H9 (cell line): ENCODE results near the gene UBE2E1. TPM values are rescaled to one million over a fixed set of nuclear protein-coding genes. Genes with fewer than 3 reads are reported as not detected.

Source experiments
- DNase-seq: peaks from one replicate; pipeline ENCODE4 v3.0.0-alpha.2; 2017
- H2AFZ ChIP-seq: one replicate; pipeline ENCODE4 v1.6.1; 2013; ENCODE audit warnings: mild to moderate bottlenecking, low read length, control low read depth, moderate library complexity
- H2AK5ac ChIP-seq: 2 replicates; pipeline ENCODE4 v1.6.1; 2013; ENCODE audit warnings: low read length, control low read depth, mixed read lengths; ENCODE audit not compliant: insufficient read length
- H2BK120ac ChIP-seq: one replicate; pipeline ENCODE4 v1.6.1; 2013; ENCODE audit warnings: low read depth, mild to moderate bottlenecking, low read length, control low read depth, inconsistent platforms; ENCODE audit not compliant: poor library complexity, severe bottlenecking
- H2BK12ac ChIP-seq: 2 replicates; pipeline ENCODE4 v1.6.1; 2013; ENCODE audit warnings: low read length, control low read depth, mixed read lengths, low read depth; ENCODE audit not compliant: insufficient read length
- H2BK15ac ChIP-seq: 2 replicates; pipeline ENCODE4 v1.6.1; 2013; ENCODE audit warnings: low read depth, low read length, control low read depth
- H2BK20ac ChIP-seq: one replicate; pipeline ENCODE4 v1.6.1; 2013; ENCODE audit warnings: low read depth, mild to moderate bottlenecking, low read length, control low read depth, inconsistent platforms; ENCODE audit not compliant: poor library complexity, severe bottlenecking
- H2BK5ac ChIP-seq: 2 replicates; pipeline ENCODE4 v1.6.1; 2013; ENCODE audit warnings: low read length, control low read depth, mixed read lengths; ENCODE audit not compliant: insufficient read length
- H3K14ac ChIP-seq: 2 replicates; pipeline ENCODE4 v1.6.1; 2013; ENCODE audit warnings: low read length, control low read depth; ENCODE audit not compliant: insufficient read depth
- H3K18ac ChIP-seq: 2 replicates; pipeline ENCODE4 v1.6.1; 2013; ENCODE audit warnings: low read depth, mild to moderate bottlenecking, mixed read lengths, low read length, control low read depth; ENCODE audit not compliant: insufficient read length
- H3K23ac ChIP-seq: 2 replicates; pipeline ENCODE4 v1.6.1; 2013; ENCODE audit warnings: low read length, control low read depth, mixed read lengths, low read depth; ENCODE audit not compliant: insufficient read length
- H3K23me2 ChIP-seq: 2 replicates; pipeline ENCODE4 v1.6.1; 2013; ENCODE audit warnings: low read depth, mild to moderate bottlenecking, mixed read lengths, low read length, control low read depth; ENCODE audit not compliant: insufficient read length, poor library complexity, severe bottlenecking
- H3K27ac ChIP-seq: 2 replicates; pipeline ENCODE4 v1.5.1; 2013; ENCODE audit warnings: low read length, control low read depth, mixed read lengths, low read depth; ENCODE audit not compliant: insufficient read length
- H3K27me3 ChIP-seq: 2 replicates; pipeline ENCODE4 v1.6.1; 2013; ENCODE audit warnings: low read length, control low read depth, inconsistent platforms; ENCODE audit not compliant: insufficient read depth
- H3K4ac ChIP-seq: 2 replicates; pipeline ENCODE4 v1.6.1; 2013; ENCODE audit warnings: low read depth, mild to moderate bottlenecking, control low read depth, inconsistent platforms, low read length, moderate library complexity
- H3K4me1 ChIP-seq: 2 replicates; pipeline ENCODE4 v1.6.1; 2013; ENCODE audit warnings: low read length, control low read depth, inconsistent platforms; ENCODE audit not compliant: insufficient read depth
- H3K4me2 ChIP-seq: 2 replicates; pipeline ENCODE4 v1.6.1; 2013; ENCODE audit warnings: low read length, control low read depth, mixed read lengths; ENCODE audit not compliant: insufficient read length, insufficient read depth
- H3K56ac ChIP-seq: 2 replicates; pipeline ENCODE4 v1.6.1; 2013; ENCODE audit warnings: low read depth, mild to moderate bottlenecking, mixed read lengths, low read length, control low read depth; ENCODE audit not compliant: insufficient read length
- H3K79me1 ChIP-seq: 2 replicates; pipeline ENCODE4 v1.6.1; 2013; ENCODE audit warnings: low read depth, mild to moderate bottlenecking, moderate library complexity, low read length, control low read depth, inconsistent platforms; ENCODE audit not compliant: insufficient read depth, poor library complexity, severe bottlenecking
- H3K79me2 ChIP-seq: 2 replicates; pipeline ENCODE4 v1.6.1; 2013; ENCODE audit warnings: low read length, control low read depth, inconsistent platforms; ENCODE audit not compliant: insufficient read depth
- H3K9ac ChIP-seq: 2 replicates; pipeline ENCODE4 v1.6.1; 2013; ENCODE audit warnings: low read length, control low read depth, mixed read lengths; ENCODE audit not compliant: insufficient read length; ENCODE audit errors: extremely low read depth
- H3K9me3 ChIP-seq: one replicate; pipeline ENCODE4 v1.6.1; 2013; ENCODE audit warnings: low read depth, low read length, inconsistent platforms; ENCODE audit not compliant: control insufficient read depth
- H3T11ph ChIP-seq: one replicate; pipeline ENCODE4 v1.6.1; 2013; ENCODE audit warnings: mild to moderate bottlenecking, low read length, control low read depth, inconsistent platforms
- H4K20me1 ChIP-seq: one replicate; pipeline ENCODE4 v1.6.1; 2013; ENCODE audit not compliant: control insufficient read depth, insufficient read length, insufficient read depth
- H4K5ac ChIP-seq: 2 replicates; pipeline ENCODE4 v1.6.1; 2013; ENCODE audit warnings: low read depth, mild to moderate bottlenecking, mixed read lengths, low read length, control low read depth; ENCODE audit not compliant: insufficient read length
- H4K8ac ChIP-seq: replicated peaks from 2 replicates; pipeline ENCODE4 v1.6.1; 2013; ENCODE audit warnings: low read length, control low read depth, mixed read lengths, low read depth; ENCODE audit not compliant: insufficient read length
- H4K91ac ChIP-seq: 2 replicates; pipeline ENCODE4 v1.6.1; 2013; ENCODE audit warnings: low read depth, mild to moderate bottlenecking, moderate library complexity, mixed read lengths, low read length, control low read depth; ENCODE audit not compliant: insufficient read length
- H3K27ac Mint-ChIP-seq, 3 experiments: 2 replicates in 2 of 3; 3 replicates in 1 of 3; pipeline ENCODE4 v1.8.0; 2020 to 2021; ENCODE audit warnings: mixed read lengths in 3 of 3, mild to moderate bottlenecking in 1 of 3, moderate library complexity in 1 of 3
- H3K27me3 Mint-ChIP-seq: 2 replicates; pipeline ENCODE4 v1.8.0; 2021; ENCODE audit warnings: low read depth, mild to moderate bottlenecking, moderate library complexity, mixed read lengths
- H3K36me3 Mint-ChIP-seq, 3 experiments: 2 replicates in 2 of 3; 3 replicates in 1 of 3; pipeline ENCODE4 v1.8.0; 2020 to 2021; ENCODE audit warnings: low read depth in 3 of 3, mixed read lengths in 3 of 3; ENCODE audit not compliant: insufficient read depth in 1 of 3
- H3K4me1 Mint-ChIP-seq, 2 experiments: 2 replicates each; pipeline ENCODE4 v1.8.0; 2020; ENCODE audit warnings: mixed read lengths in 2 of 2
- H3K4me3 Mint-ChIP-seq, 2 experiments: 2 replicates in 1 of 2; 3 replicates in 1 of 2; pipeline ENCODE4 v1.8.0; 2020 to 2021; ENCODE audit warnings: mild to moderate bottlenecking in 2 of 2, mixed read lengths in 2 of 2, moderate library complexity in 1 of 2
- H3K9me3 Mint-ChIP-seq, 2 experiments: 2 replicates in 1 of 2; 3 replicates in 1 of 2; pipeline ENCODE4 v1.8.0; 2020; ENCODE audit warnings: mild to moderate bottlenecking in 2 of 2, mixed read lengths in 2 of 2, moderate library complexity in 1 of 2
- CTCF ChIP-seq: fragments of 200-600 bp; sonication (generic); conservative IDR thresholded peaks from 3 replicates; pipeline ENCODE4 v1.8.0; 2021; ENCODE audit warnings: antibody characterized with exemption, mild to moderate bottlenecking
- WGBS: extraction: QIAGEN DNeasy Blood & Tissue Kit; methylation state at CpG from one replicate; pipeline ENCODE4 v1.1.7; 2013; ENCODE audit warnings: missing lambda C conversion rate, low lambda C conversion rate, mixed read lengths; ENCODE audit not compliant: insufficient read length; ENCODE audit errors: extremely low coverage; 5-methylcytosine and 5-hydroxymethylcytosine counted together
- total RNA-seq: library from RNA; stranded (reverse); gene quantifications from 2 replicates; pipeline ENCODE4 v1.2.1, GENCODE V29; 2021

UBE2E1 gene
- total RNA-seq, 1 experiment from 2014 or later = 142 TPM

GRCh38 chr3:23873941-23874340 is 68.2 kb downstream of the UBE2E1 start:
- H3K9me3 ChIP-seq = no peaks in the 10 kb centered on the region
- peaks cover 5% of the 10 kb centered on the region; the same call in 1 of the 2 replicates for H3K79me2 ChIP-seq
- Mint-ChIP-seq H3K4me3 (no peak overlapping the region), H3K4me1 (peaks cover 21 to 23% of the 10 kb centered on the region in 2 experiments), H3K9me3 (peaks cover 14 to 20% of the 10 kb centered on the region in 2 experiments), H3K27ac (peak overlapping the region in 1 of 3 experiments; percentile 33; a peak in 1 of 7 replicates), H3K36me3 (peaks cover 18 to 39% (median 32%) of the 10 kb centered on the region in 3 experiments), H3K27me3 (no peaks in the 10 kb centered on the region)
- no peak overlapping the region for H2AK5ac ChIP-seq
- H3K23ac ChIP-seq = no peak overlapping the region
- no peak overlapping the region for H2BK12ac ChIP-seq
- H2BK20ac ChIP-seq = no peak overlapping the region
- H3K4me1 ChIP-seq = peaks cover 2% of the 10 kb centered on the region; the same call in 1 of the 2 replicates
- no CpG with 5 or more reads among the region's 2 CpGs for WGBS
- H4K20me1 ChIP-seq = no peaks in the 10 kb centered on the region
- H3K9ac ChIP-seq = no peak overlapping the region
- no peak for TF ChIP-seq CTCF
- no peak overlapping the region for H2BK5ac ChIP-seq
- no peak overlapping the region for H3K27ac ChIP-seq
- H3K14ac ChIP-seq = no peak overlapping the region
- H3K23me2 ChIP-seq = no peaks in the 10 kb centered on the region
- H3K4me2 ChIP-seq = no peak overlapping the region
- H3K4ac ChIP-seq = no peak overlapping the region
- no peaks in the 10 kb centered on the region for H3K27me3 ChIP-seq
- H3T11ph ChIP-seq = no peak overlapping the region
- H4K91ac ChIP-seq = no peak overlapping the region
- H2BK120ac ChIP-seq = no peak overlapping the region
- no peak for DNase-seq
- H2AFZ ChIP-seq = no peak overlapping the region
- H4K8ac ChIP-seq = no peak overlapping the region
- H4K5ac ChIP-seq = no peak overlapping the region
- no peak overlapping the region for H2BK15ac ChIP-seq
- no peak overlapping the region for H3K18ac ChIP-seq
- no peaks in the 10 kb centered on the region for H3K79me1 ChIP-seq
- H3K56ac ChIP-seq = no peak overlapping the region
